Ascending aorta (tissue), 2 donors: ENCODE measurements around the gene POLR2J3. TPM values are rescaled to one million over a fixed set of nuclear protein-coding genes. Genes with fewer than 3 reads are reported as not detected.
A peak's percentile ranks its signal among the peaks of the same experiment; 100 is the strongest.
"Not testable (repeated sequence)": the region's sequence is repeated elsewhere in the genome, so short reads cannot be mapped to it uniquely, and the experiment has no call there.

Source experiments
- DNase-seq, 2 donors: peaks; one replicate each; pipeline ENCODE4 v3.0.0-alpha.2; 2019; ENCODE audit warnings: low spot score in 2 of 2
- H3K27ac ChIP-seq, 2 donors: fragments of 200-600 bp; sonication (generic); one replicate each; pipeline ENCODE4 v1.5.1; 2016 to 2017; ENCODE audit warnings: mild to moderate bottlenecking in 1 of 2
- H3K27me3 ChIP-seq: fragments of 200-600 bp; sonication (generic); one replicate; pipeline ENCODE4 v1.5.1; 2017
- H3K36me3 ChIP-seq, 2 donors: fragments of 200-600 bp; sonication (generic); one replicate each; pipeline ENCODE4 v1.5.1; 2016
- H3K4me1 ChIP-seq, 2 donors: fragments of 200-600 bp; sonication (generic); one replicate each; pipeline ENCODE4 v1.5.1; 2016 to 2017; ENCODE audit warnings: mild to moderate bottlenecking in 1 of 2
- H3K4me3 ChIP-seq, 2 donors: fragments of 200-600 bp; sonication (generic); one replicate each; pipeline ENCODE4 v1.5.1; 2016 to 2017; ENCODE audit warnings: mild to moderate bottlenecking in 1 of 2
- H3K9me3 ChIP-seq, 2 donors: fragments of 200-600 bp; sonication (generic); one replicate each; pipeline ENCODE4 v1.5.1; 2016
- intact Hi-C: fragments of 100-400 bp; cut with DNase I; formaldehyde crosslinking; loops from one replicate; pipeline ENCODE4 v1.15.1; 2023
- total RNA-seq: library from RNA; depleted of rRNA; stranded (reverse); fragments of >200 nt; gene quantifications from one replicate; pipeline ENCODE4 v1.1.0, GENCODE V29; 2016

Gene POLR2J3
- total RNA-seq, 1 donor from 2014 or later: 1.5 TPM

GRCh38 chr7:102524803-102525202, 47.6 kb downstream of the POLR2J3 start:
- intact Hi-C loops, H3K9me3 ChIP-seq, H3K27ac ChIP-seq, H3K4me1 ChIP-seq, H3K27me3 ChIP-seq, H3K36me3 ChIP-seq, H3K4me3 ChIP-seq: not testable (repeated sequence)
- DNase-seq: peak in 1 of 2 donors; percentile 37

DNA sequence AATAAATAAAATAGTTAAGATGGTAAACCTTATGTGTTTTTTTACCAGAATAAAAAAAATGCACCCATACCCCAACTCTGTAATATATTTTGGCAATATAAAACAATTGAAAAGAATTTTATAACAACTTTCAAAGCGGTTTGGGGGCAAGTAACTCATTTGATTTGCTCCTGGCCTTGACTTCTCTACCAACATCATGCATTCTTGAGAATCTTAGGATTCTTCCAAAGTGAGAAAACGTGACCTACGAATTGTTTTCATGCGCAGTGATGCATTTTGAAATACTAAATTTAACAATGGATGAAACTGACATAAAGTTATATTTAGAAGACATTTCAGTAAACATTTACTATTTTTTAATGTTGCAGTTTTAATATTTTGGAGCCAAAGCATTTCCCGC, 51.6 kb downstream of the POLR2J3 start:
- H3K27me3 ChIP-seq, H3K4me3 ChIP-seq, H3K27ac ChIP-seq, H3K9me3 ChIP-seq, H3K36me3 ChIP-seq, intact Hi-C loops, DNase-seq, H3K4me1 ChIP-seq: not testable (repeated sequence)

- peak in 1 of 2 donors; percentile 40 for DNase-seq
- H3K27ac ChIP-seq, H3K4me1 ChIP-seq, intact Hi-C loops, H3K9me3 ChIP-seq, H3K27me3 ChIP-seq, H3K36me3 ChIP-seq: not testable (repeated sequence)
- peak within 1 kb of the TSS in 1 of 2 donors; percentile 50 for H3K4me3 ChIP-seq
Observed at GRCh38 chr7:102517550-102518147, 54.7 kb downstream of the POLR2J3 start, which contains the start of gene RASA4B. Gene RASA4B (minus strand): TSS chr7:102517777. CDS start chr7:102517710, 67 bp downstream.

Other genes with a start within 250 kb of the POLR2J3 start
- gene SPDYE6, start 216.1 kb downstream of the POLR2J3 start, total RNA-seq: not detected
- gene PRKRIP1, start 176.2 kb downstream of the POLR2J3 start, total RNA-seq: 23.6 TPM
- gene ORAI2, start 139.0 kb downstream of the POLR2J3 start, total RNA-seq: 45.1 TPM
- 26.4 TPM for gene ALKBH4, start 107.7 kb downstream of the POLR2J3 start, total RNA-seq
- gene LRWD1, start 107.6 kb downstream of the POLR2J3 start, total RNA-seq: 24.4 TPM
- gene POLR2J, start 93.7 kb downstream of the POLR2J3 start, total RNA-seq: 40.8 TPM
- 143 TPM for gene RASA4B, start 54.8 kb downstream of the POLR2J3 start, total RNA-seq
- 43.5 TPM for gene UPK3BL2, start 28.9 kb downstream of the POLR2J3 start, total RNA-seq
- gene SPDYE2, start 21.4 kb downstream of the POLR2J3 start, total RNA-seq: not detected
- 815 TPM for gene RASA4, start 44.2 kb upstream of the POLR2J3 start, total RNA-seq
- gene UPK3BL1, start 70.2 kb upstream of the POLR2J3 start, total RNA-seq: 28.5 TPM
- not detected for gene SPDYE2B, start 77.7 kb upstream of the POLR2J3 start, total RNA-seq
- not detected for gene POLR2J2, start 99.1 kb upstream of the POLR2J3 start, total RNA-seq
- gene FAM185A, start 176.4 kb upstream of the POLR2J3 start, total RNA-seq: 28.9 TPM